ENCODE results near the gene CYLD.

DNA sequence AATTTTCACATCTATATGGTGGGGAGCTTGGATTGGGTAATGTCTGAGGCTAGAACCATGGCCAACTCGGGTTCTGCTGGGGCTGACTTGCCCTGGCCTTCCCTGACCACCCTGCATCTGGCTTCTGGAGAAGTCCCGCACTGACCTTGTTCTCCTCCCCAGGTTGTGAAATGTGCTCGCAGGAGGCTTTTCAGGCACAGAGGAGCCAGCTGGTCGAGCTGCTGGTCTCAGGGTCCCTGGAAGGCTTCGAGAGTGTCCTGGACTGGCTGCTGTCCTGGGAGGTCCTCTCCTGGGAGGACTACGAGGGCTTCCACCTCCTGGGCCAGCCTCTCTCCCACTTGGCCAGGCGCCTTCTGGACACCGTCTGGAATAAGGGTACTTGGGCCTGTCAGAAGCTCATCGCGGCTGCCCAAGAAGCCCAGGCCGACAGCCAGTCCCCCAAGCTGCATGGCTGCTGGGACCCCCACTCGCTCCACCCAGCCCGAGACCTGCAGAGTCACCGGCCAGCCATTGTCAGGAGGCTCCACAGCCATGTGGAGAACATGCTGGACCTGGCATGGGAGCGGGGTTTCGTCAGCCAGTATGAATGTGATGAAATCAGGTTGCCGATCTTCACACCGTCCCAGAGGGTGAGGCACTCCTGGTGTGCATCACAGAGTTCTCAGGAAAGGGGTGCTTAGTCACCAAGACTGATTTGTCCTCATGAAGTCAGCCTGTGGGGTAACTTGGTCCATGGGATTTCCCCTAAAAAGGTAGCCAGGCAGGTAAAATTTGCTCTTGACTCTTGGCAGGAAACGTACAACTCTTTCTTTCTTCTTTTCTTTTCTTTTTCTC, 42.3 kb upstream of the CYLD start:
- TF ChIP-seq POLR2AphosphoS5 (IDR thresholded peaks at IDR 0.05; ENCODE audit: low read depth) (no peak), ZNF331 (CRISPR knock-in tag; IDR thresholded peaks at IDR 0.05; ENCODE audit: low read depth) (no peak), EZH2 (IDR thresholded peaks at IDR 0.05; ENCODE audit: low read depth, unreplicated experiment) (no peak), EZH2phosphoT487 (IDR thresholded peaks at IDR 0.05; ENCODE audit: unreplicated experiment) (no peak), CREB1 (CRISPR knock-in tag; IDR thresholded peaks at IDR 0.05; ENCODE audit: low read depth) (no peak)
- TF ChIP-seq, protein P1, sequence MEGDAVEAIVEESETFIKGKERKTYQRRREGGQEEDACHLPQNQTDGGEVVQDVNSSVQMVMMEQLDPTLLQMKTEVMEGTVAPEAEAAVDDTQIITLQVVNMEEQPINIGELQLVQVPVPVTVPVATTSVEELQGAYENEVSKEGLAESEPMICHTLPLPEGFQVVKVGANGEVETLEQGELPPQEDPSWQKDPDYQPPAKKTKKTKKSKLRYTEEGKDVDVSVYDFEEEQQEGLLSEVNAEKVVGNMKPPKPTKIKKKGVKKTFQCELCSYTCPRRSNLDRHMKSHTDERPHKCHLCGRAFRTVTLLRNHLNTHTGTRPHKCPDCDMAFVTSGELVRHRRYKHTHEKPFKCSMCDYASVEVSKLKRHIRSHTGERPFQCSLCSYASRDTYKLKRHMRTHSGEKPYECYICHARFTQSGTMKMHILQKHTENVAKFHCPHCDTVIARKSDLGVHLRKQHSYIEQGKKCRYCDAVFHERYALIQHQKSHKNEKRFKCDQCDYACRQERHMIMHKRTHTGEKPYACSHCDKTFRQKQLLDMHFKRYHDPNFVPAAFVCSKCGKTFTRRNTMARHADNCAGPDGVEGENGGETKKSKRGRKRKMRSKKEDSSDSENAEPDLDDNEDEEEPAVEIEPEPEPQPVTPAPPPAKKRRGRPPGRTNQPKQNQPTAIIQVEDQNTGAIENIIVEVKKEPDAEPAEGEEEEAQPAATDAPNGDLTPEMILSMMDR (conservative IDR thresholded peaks at IDR 0.05; ENCODE audit: low read depth in 2 of 2), result no peak
- TF ChIP-seq, protein P2, sequence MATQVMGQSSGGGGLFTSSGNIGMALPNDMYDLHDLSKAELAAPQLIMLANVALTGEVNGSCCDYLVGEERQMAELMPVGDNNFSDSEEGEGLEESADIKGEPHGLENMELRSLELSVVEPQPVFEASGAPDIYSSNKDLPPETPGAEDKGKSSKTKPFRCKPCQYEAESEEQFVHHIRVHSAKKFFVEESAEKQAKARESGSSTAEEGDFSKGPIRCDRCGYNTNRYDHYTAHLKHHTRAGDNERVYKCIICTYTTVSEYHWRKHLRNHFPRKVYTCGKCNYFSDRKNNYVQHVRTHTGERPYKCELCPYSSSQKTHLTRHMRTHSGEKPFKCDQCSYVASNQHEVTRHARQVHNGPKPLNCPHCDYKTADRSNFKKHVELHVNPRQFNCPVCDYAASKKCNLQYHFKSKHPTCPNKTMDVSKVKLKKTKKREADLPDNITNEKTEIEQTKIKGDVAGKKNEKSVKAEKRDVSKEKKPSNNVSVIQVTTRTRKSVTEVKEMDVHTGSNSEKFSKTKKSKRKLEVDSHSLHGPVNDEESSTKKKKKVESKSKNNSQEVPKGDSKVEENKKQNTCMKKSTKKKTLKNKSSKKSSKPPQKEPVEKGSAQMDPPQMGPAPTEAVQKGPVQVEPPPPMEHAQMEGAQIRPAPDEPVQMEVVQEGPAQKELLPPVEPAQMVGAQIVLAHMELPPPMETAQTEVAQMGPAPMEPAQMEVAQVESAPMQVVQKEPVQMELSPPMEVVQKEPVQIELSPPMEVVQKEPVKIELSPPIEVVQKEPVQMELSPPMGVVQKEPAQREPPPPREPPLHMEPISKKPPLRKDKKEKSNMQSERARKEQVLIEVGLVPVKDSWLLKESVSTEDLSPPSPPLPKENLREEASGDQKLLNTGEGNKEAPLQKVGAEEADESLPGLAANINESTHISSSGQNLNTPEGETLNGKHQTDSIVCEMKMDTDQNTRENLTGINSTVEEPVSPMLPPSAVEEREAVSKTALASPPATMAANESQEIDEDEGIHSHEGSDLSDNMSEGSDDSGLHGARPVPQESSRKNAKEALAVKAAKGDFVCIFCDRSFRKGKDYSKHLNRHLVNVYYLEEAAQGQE (IDR thresholded peaks at IDR 0.05; ENCODE audit: unreplicated experiment), result no peak

Measured in GM23338 (cell line).